H1 (cell line): Measurements from ENCODE around the gene ATF7IP. TPM values are rescaled to one million over a fixed set of nuclear protein-coding genes. Genes with fewer than 3 reads are reported as not detected.

ENCODE experiments used
- CTCF ChIA-PET: fragments of 300-600 bp; sonication (Branson Sonifier 250); formaldehyde crosslinking; loops from one replicate; lab custom pipeline; 2021; ENCODE audit not compliant: partially characterized antibody; lab: Charles Lee
- POLR2A ChIA-PET: fragments of 300-600 bp; sonication (Branson Sonifier 250); formaldehyde crosslinking; loops from one replicate; lab custom pipeline; 2021; ENCODE audit warnings: inconsistent platforms; ENCODE audit not compliant: partially characterized antibody; lab: Charles Lee
- DNase-seq, 2 experiments: peaks; one replicate each; pipeline versions ENCODE4 v3.0.0 to v3.0.0-alpha.2; 2010 to 2022; ENCODE audit warnings: low spot score in 2 of 2, low read depth in 1 of 2, mixed read lengths in 1 of 2
- FAIRE-seq: peaks from 2 replicates; lab custom pipeline; 2011; peaks lifted over from hg19 to GRCh38; lab: Jason Lieb, UNC
- H2AFZ ChIP-seq: 2 replicates; pipeline ENCODE4 v1.8.1; 2012; ENCODE audit warnings: low read length, inconsistent platforms
- H2AK5ac ChIP-seq: 2 replicates; pipeline ENCODE4 v1.6.1; 2013; ENCODE audit warnings: low read depth, low read length
- H2BK120ac ChIP-seq: replicated peaks from 2 replicates; pipeline ENCODE3; 2013; ENCODE audit warnings: low read depth, low read length, inconsistent platforms
- H2BK12ac ChIP-seq: 2 replicates; pipeline ENCODE4 v1.6.1; 2013; ENCODE audit warnings: low read depth, low read length
- H2BK15ac ChIP-seq: 2 replicates; pipeline ENCODE4 v1.6.1; 2013; ENCODE audit warnings: low read length
- H2BK20ac ChIP-seq: 2 replicates; pipeline ENCODE4 v1.6.1; 2013; ENCODE audit warnings: low read length
- H2BK5ac ChIP-seq: 2 replicates; pipeline ENCODE4 v1.6.1; 2013; ENCODE audit warnings: low read depth, low read length
- H3K14ac ChIP-seq: 2 replicates; pipeline ENCODE4 v1.6.1; 2013; ENCODE audit warnings: inconsistent platforms; ENCODE audit not compliant: insufficient read length
- H3K18ac ChIP-seq: 2 replicates; pipeline ENCODE4 v1.6.1; 2013; ENCODE audit warnings: low read length; ENCODE audit errors: extremely low read depth
- H3K23ac ChIP-seq: 2 replicates; pipeline ENCODE4 v1.6.1; 2013; ENCODE audit warnings: inconsistent platforms; ENCODE audit not compliant: insufficient read length
- H3K23me2 ChIP-seq: 2 replicates; pipeline ENCODE4 v1.6.1; 2013; ENCODE audit warnings: low read depth, low read length
- H3K27ac ChIP-seq: 2 replicates; pipeline ENCODE4 v1.6.1; 2011; ENCODE audit warnings: low read depth, low read length, inconsistent platforms
- H3K27me3 ChIP-seq, 4 experiments: replicated peaks in 1 of 4; 1 replicate in 1 of 4; 2 replicates in 3 of 4; pipeline versions ENCODE4 v1.6.1 to v1.8.1; 2011 to 2013; ENCODE audit warnings: low read length in 3 of 4, mild to moderate bottlenecking in 3 of 4, inconsistent platforms in 2 of 4, mixed read lengths in 2 of 4, moderate library complexity in 1 of 4; ENCODE audit not compliant: control insufficient read depth in 3 of 4, insufficient read depth in 3 of 4; ENCODE audit errors: extremely low read depth in 1 of 4
- H3K36me3 ChIP-seq, 4 experiments: 2 replicates each; pipeline versions ENCODE4 v1.6.1 to v1.8.1; 2011 to 2013; ENCODE audit warnings: mild to moderate bottlenecking in 4 of 4, low read length in 3 of 4, moderate library complexity in 2 of 4, control low read depth in 1 of 4, inconsistent platforms in 1 of 4; ENCODE audit not compliant: insufficient read depth in 4 of 4, control insufficient read depth in 2 of 4
- H3K4ac ChIP-seq: replicated peaks from 2 replicates; pipeline ENCODE3; 2013; ENCODE audit warnings: low read length, low read depth, mixed read lengths, inconsistent platforms; ENCODE audit not compliant: insufficient read length
- H3K4me1 ChIP-seq, 4 experiments: replicated peaks in 1 of 4; 1 replicate in 1 of 4; 2 replicates in 3 of 4; pipeline versions ENCODE4 v1.6.1 to v1.8.1; 2011 to 2013; ENCODE audit warnings: low read length in 3 of 4, inconsistent platforms in 2 of 4, mixed read lengths in 1 of 4; ENCODE audit not compliant: insufficient read depth in 4 of 4, control insufficient read depth in 3 of 4
- H3K4me2 ChIP-seq, 2 experiments: 2 replicates each; pipeline versions ENCODE4 v1.6.1 to v1.8.1; 2011 to 2013; ENCODE audit warnings: low read depth in 2 of 2, low read length in 2 of 2, control low read depth in 1 of 2, inconsistent platforms in 1 of 2, mild to moderate bottlenecking in 1 of 2; ENCODE audit not compliant: insufficient read depth in 1 of 2
- H3K4me3 ChIP-seq, 4 experiments: fragments of 200-600, 300-600 bp in 1 of 4; sonication (generic), shearing (Covaris generic), sonication (Bioruptor Twin) in 1 of 4; 2 replicates each; pipeline versions ENCODE4 v1.5.1 to v1.8.1; 2011 to 2016; ENCODE audit warnings: low read length in 4 of 4, low read depth in 3 of 4, control low read depth in 2 of 4, inconsistent platforms in 2 of 4, mild to moderate bottlenecking in 2 of 4, mixed read lengths in 1 of 4, moderate library complexity in 1 of 4; ENCODE audit not compliant: insufficient read depth in 2 of 4; ENCODE audit errors: extremely low read depth in 1 of 4
- H3K56ac ChIP-seq: replicated peaks from 2 replicates; pipeline ENCODE3; 2013; ENCODE audit warnings: low read depth, mild to moderate bottlenecking, mixed read lengths, low read length, inconsistent platforms; ENCODE audit not compliant: insufficient read length
- H3K79me1 ChIP-seq: 2 replicates; pipeline ENCODE4 v1.6.1; 2013; ENCODE audit warnings: low read depth, low read length, control low read depth
- H3K79me2 ChIP-seq, 2 experiments: 2 replicates each; pipeline versions ENCODE4 v1.6.1 to v1.8.1; 2012 to 2013; ENCODE audit warnings: low read length in 2 of 2, mild to moderate bottlenecking in 2 of 2, inconsistent platforms in 1 of 2; ENCODE audit not compliant: insufficient read depth in 2 of 2, control insufficient read depth in 1 of 2
- H3K9ac ChIP-seq, 4 experiments: replicated peaks in 1 of 4; 1 replicate in 1 of 4; 2 replicates in 3 of 4; pipeline versions ENCODE4 v1.6.1 to v1.8.1; 2011 to 2013; ENCODE audit warnings: low read depth in 3 of 4, low read length in 3 of 4, control low read depth in 2 of 4, mild to moderate bottlenecking in 2 of 4, moderate library complexity in 2 of 4, inconsistent platforms in 1 of 4; ENCODE audit errors: extremely low read depth in 1 of 4
- H3K9me3 ChIP-seq, 2 experiments: 2 replicates each; pipeline versions ENCODE4 v1.6.1 to v1.8.1; 2012 to 2013; ENCODE audit warnings: mild to moderate bottlenecking in 2 of 2, moderate library complexity in 2 of 2, control low read depth in 1 of 2, inconsistent platforms in 1 of 2, low read depth in 1 of 2, low read length in 1 of 2, mixed read lengths in 1 of 2; ENCODE audit not compliant: insufficient read depth in 2 of 2
- H4K20me1 ChIP-seq, 2 experiments: replicated peaks in 1 of 2; 2 replicates each; pipeline versions ENCODE3 to v1.8.1; 2011 to 2013; ENCODE audit warnings: inconsistent platforms in 2 of 2, low read length in 2 of 2, mild to moderate bottlenecking in 1 of 2; ENCODE audit not compliant: insufficient read depth in 2 of 2, control insufficient read depth in 1 of 2
- H4K5ac ChIP-seq: 2 replicates; pipeline ENCODE4 v1.6.1; 2013; ENCODE audit warnings: low read length, low read depth, mixed read lengths, inconsistent platforms; ENCODE audit not compliant: insufficient read length
- H4K8ac ChIP-seq: 2 replicates; pipeline ENCODE4 v1.8.0; 2013; ENCODE audit warnings: mild to moderate bottlenecking, moderate library complexity, low read length, inconsistent platforms; ENCODE audit not compliant: insufficient read depth; ENCODE audit errors: extremely low read depth
- H4K91ac ChIP-seq: replicated peaks from 2 replicates; pipeline ENCODE3; 2013; ENCODE audit warnings: low read length, mixed read lengths, inconsistent platforms; ENCODE audit not compliant: insufficient read length
- ASH2L ChIP-seq: fragments of 200-600, 300-600 bp; sonication (generic); IDR thresholded peaks from one replicate; pipeline ENCODE4 v1.7.1; 2017; ENCODE audit warnings: low read length
- ATF2 ChIP-seq: IDR thresholded peaks from 2 replicates; pipeline ENCODE4 v1.6.1; 2012; ENCODE audit warnings: low read length, inconsistent platforms
- CEBPB ChIP-seq: IDR thresholded peaks from 2 replicates; pipeline ENCODE4 v1.6.1; 2012; ENCODE audit warnings: low read depth, low read length
- GABPA ChIP-seq: IDR thresholded peaks from 2 replicates; pipeline ENCODE4 v1.6.1; 2011; ENCODE audit warnings: mild to moderate bottlenecking, low read length, moderate library complexity, borderline replicate concordance; ENCODE audit not compliant: insufficient read depth
- HDAC6 ChIP-seq: IDR thresholded peaks from one replicate; pipeline ENCODE4 v1.7.1; 2012; ENCODE audit warnings: low read depth, mild to moderate bottlenecking, inconsistent platforms, low read length, moderate library complexity
- NRF1 ChIP-seq: IDR thresholded peaks from 2 replicates; pipeline ENCODE4 v1.6.1; 2011; ENCODE audit warnings: mild to moderate bottlenecking, low read depth, low read length, improper control_type of control experiment
- POU5F1 ChIP-seq: IDR thresholded peaks from 2 replicates; pipeline ENCODE4 v1.6.1; 2011; ENCODE audit warnings: low read depth, mild to moderate bottlenecking, low read length, moderate library complexity
- SIRT6 ChIP-seq: IDR thresholded peaks from one replicate; pipeline ENCODE4 v1.7.1; 2012; ENCODE audit warnings: low read length, inconsistent platforms
- SP1 ChIP-seq: IDR thresholded peaks from 2 replicates; pipeline ENCODE4 v1.6.1; 2011; ENCODE audit warnings: low read depth, low read length
- WGBS, 2 experiments: shearing (Covaris generic) in 1 of 2; methylation state at CpG; one replicate each; pipeline versions ENCODE4 v1.1.6 to v1.1.7; 2013 to 2015; ENCODE audit warnings: low lambda C conversion rate in 2 of 2, mixed read lengths in 2 of 2, inconsistent platforms in 1 of 2, low coverage in 1 of 2, missing lambda C conversion rate in 1 of 2; ENCODE audit not compliant: insufficient replicate concordance in 2 of 2, insufficient coverage in 1 of 2, insufficient read length in 1 of 2; ENCODE audit errors: extremely low coverage in 1 of 2, missing lambda C conversion rate in 1 of 2; 5-methylcytosine and 5-hydroxymethylcytosine counted together
- polyA plus RNA-seq, 7 experiments: library from polyadenylated mRNA; depleted of rRNA in 3 of 7; stranded (reverse) in 5 of 7; unstranded in 2 of 7; fragments of >200 nt in 5 of 7; fragments of 200-250 nt in 2 of 7; gene quantifications; 1 replicate in 5 of 7; 2 replicates in 1 of 7; 4 replicates in 1 of 7; pipeline versions ENCODE4 v1.2.1 to v1.2.3, GENCODE V29; 2011 to 2013; ENCODE audit warnings: missing spikeins in 2 of 7, mixed read lengths in 2 of 7
- total RNA-seq: library from RNA; stranded (reverse); fragmentation: NEBNext Ultra II Directional; extraction: Animal tissue kit (Norgen Biotek cat#: 25700); gene quantifications from 2 replicates; pipeline ENCODE4 v1.2.1, GENCODE V29; 2021
- TF ChIP-seq, protein P1 (sequence below), 3 experiments: IDR thresholded peaks; 1 replicate in 2 of 3; 2 replicates in 1 of 3; pipeline versions ENCODE4 v1.5.1 to v1.6.1; 2011; ENCODE audit warnings: low read length in 3 of 3, mild to moderate bottlenecking in 3 of 3, inconsistent platforms in 2 of 3, low read depth in 1 of 3, moderate library complexity in 1 of 3; ENCODE audit not compliant: insufficient read depth in 1 of 3; ENCODE audit errors: control extremely low read depth in 1 of 3

The ATF7IP gene
- total and polyA plus RNA-seq, 2 of the 8 experiments (the other 6 are each of a cell fraction or from before 2014, with no cell fraction given), result 34.2 to 148 TPM

GRCh38 chr12:14369311-14369710 lies 3.8 kb downstream of the ATF7IP start:
- no peak overlapping the region for H2BK5ac ChIP-seq
- no peaks in the 10 kb centered on the region for H3K23me2 ChIP-seq
- no peak overlapping the region for H3K14ac ChIP-seq
- H3K9ac ChIP-seq, result no peak overlapping the region
- CTCF ChIA-PET, result interaction anchor here (1.4 kb wide), 1 partner anchor 131 kb away, joined by 7 read pairs; no protein-coding TSS in a partner anchor
- H2BK12ac ChIP-seq, result no peak overlapping the region
- FAIRE-seq (no peak), DNase-seq (no peak)
- H3K4ac ChIP-seq, result no peak overlapping the region
- no peak overlapping the region for H3K27ac ChIP-seq
- no peak overlapping the region for H4K5ac ChIP-seq
- H3K9me3 ChIP-seq, result no peaks in the 10 kb centered on the region
- H3K56ac ChIP-seq, result no peak overlapping the region
- no peak overlapping the region for H3K18ac ChIP-seq
- peaks cover 0 to 3% (median 0%) of the 10 kb centered on the region in 4 experiments; a peak in 1 of 8 replicates for H3K36me3 ChIP-seq
- no peak overlapping the region for H2AK5ac ChIP-seq
- H4K8ac ChIP-seq, result 0 out of 2 replicates have a peak overlapping the region, but pooled peaks have one; percentile 85
- H3K4me2 ChIP-seq, result peak overlapping the region in 1 of 2 experiments; percentile 25; a peak in 1 of 4 replicates
- no peaks in the 10 kb centered on the region for H3K79me1 ChIP-seq
- H2BK15ac ChIP-seq, result no peak overlapping the region
- H2AFZ ChIP-seq, result no peak overlapping the region
- no peaks in the 10 kb centered on the region for H3K27me3 ChIP-seq
- no peak overlapping the region for H4K91ac ChIP-seq
- POLR2A ChIA-PET, result interaction anchor here (1.2 to 5.7 kb wide), 5 partner anchors 9 to 112 kb away, joined by 4 to 27 read pairs (median 5); no protein-coding TSS in a partner anchor
- H2BK20ac ChIP-seq, result no peak overlapping the region
- H3K79me2 ChIP-seq, result peaks cover 25 to 84% of the 10 kb centered on the region in 2 experiments
- H3K23ac ChIP-seq, result no peak overlapping the region
- H3K4me3 ChIP-seq, result no peak overlapping the region
- peaks cover 0 to 10% (median 2%) of the 10 kb centered on the region in 4 experiments; a peak in 2 of 7 replicates for H3K4me1 ChIP-seq
- H2BK120ac ChIP-seq, result no peak overlapping the region
- WGBS, 2 experiments, result 98% methylated on average over 7 of the region's 7 CpGs; no CpG with 5 or more reads in 1 of the 2 experiments
- peaks cover 5 to 6% of the 10 kb centered on the region in 2 experiments for H4K20me1 ChIP-seq
- TF ChIP-seq, protein P1, sequence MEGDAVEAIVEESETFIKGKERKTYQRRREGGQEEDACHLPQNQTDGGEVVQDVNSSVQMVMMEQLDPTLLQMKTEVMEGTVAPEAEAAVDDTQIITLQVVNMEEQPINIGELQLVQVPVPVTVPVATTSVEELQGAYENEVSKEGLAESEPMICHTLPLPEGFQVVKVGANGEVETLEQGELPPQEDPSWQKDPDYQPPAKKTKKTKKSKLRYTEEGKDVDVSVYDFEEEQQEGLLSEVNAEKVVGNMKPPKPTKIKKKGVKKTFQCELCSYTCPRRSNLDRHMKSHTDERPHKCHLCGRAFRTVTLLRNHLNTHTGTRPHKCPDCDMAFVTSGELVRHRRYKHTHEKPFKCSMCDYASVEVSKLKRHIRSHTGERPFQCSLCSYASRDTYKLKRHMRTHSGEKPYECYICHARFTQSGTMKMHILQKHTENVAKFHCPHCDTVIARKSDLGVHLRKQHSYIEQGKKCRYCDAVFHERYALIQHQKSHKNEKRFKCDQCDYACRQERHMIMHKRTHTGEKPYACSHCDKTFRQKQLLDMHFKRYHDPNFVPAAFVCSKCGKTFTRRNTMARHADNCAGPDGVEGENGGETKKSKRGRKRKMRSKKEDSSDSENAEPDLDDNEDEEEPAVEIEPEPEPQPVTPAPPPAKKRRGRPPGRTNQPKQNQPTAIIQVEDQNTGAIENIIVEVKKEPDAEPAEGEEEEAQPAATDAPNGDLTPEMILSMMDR (IDR thresholded peaks at IDR 0.05; ENCODE audit: control extremely low read depth in 1 of 3, insufficient read depth in 1 of 3, low read depth in 1 of 3, low read length in 3 of 3), result no peak
- TF ChIP-seq SIRT6, result no peak
- TF ChIP-seq POU5F1, result no peak
- TF ChIP-seq SP1, result no peak
- TF ChIP-seq GABPA, result no peak
- no peak for TF ChIP-seq ATF2
- TF ChIP-seq CEBPB, result no peak
- TF ChIP-seq HDAC6, result no peak
- TF ChIP-seq NRF1, result no peak
- no peak for TF ChIP-seq ASH2L
